ENCODE data around the gene PFN3. TPM values are rescaled to one million over a fixed set of nuclear protein-coding genes. Genes with fewer than 3 reads are reported as not detected.
"Not testable (repeated sequence)": the region's sequence is repeated elsewhere in the genome, so short reads cannot be mapped to it uniquely, and the experiment has no call there.

Gene PFN3
- total RNA-seq, 1 experiment from 2014 or later: not detected

DNA sequence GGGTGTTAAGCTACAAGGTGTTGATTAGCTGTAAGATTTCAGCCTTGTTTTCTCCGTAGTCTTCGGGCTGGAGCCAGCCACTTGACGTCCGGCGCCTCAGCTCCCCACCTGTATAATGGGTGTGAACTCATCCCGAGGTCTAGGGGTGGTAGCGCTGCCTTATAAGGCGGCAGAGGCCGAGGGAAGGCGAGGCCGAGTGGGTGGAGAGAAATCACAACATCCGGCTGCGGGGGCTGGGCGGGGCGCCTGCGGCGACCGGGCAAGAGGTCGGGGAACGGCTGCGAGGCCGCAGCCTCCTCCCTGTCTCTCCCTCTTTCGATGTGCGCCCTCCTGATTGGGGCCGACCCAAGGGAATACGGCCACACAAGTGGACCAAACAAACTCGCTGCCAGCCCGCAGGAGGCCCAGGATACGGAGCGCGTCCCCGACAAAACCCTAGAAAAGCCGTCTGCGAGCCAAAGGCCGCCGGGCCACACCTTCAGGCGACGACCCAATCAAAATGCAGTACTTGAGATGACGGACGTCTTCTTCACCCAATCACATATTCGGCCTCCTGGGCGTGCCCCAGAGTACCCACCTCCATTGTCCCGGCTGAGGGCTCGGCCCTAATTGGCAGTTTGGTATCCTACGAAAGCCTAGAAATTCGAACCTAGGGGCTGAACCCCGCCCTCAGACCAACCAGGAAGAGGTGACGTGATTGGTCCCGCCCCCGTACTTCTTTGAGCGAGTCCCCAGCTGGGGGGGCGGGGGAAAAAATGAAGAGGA, 25.5 kb upstream of the PFN3 start:
- DNase-seq (ENCODE audit: low spot score): peak; percentile 100

DNA sequence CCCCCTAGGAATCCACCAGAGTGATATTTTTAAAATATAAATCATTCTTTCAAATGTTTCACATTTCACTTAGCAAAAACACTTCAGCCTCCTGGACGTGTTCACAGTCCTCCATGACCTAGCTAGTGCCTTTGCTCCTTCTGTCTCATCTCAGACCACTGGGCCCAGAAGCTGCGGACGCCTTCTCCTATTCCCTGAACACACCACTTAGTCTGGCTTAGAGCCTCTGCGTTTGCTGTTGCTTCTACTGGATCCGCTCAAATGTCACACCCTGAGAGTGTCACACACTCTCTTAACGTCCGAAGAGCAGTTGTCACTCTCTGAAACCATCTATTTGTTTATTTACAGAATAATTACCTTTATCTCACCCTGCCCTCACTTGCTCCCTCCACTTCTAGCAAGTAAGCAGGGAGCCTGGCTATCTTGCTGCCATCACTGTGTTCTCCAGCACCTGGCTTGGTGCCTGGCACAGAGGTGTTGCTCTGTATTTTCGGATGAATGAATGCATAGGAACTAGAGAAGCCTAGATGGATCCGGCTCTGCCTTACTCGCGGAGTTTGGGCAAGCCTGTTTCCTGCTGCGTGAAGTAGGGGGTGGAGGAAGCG, 24.8 kb upstream of the PFN3 start:
- DNase-seq (ENCODE audit: low spot score): no peak

DNA sequence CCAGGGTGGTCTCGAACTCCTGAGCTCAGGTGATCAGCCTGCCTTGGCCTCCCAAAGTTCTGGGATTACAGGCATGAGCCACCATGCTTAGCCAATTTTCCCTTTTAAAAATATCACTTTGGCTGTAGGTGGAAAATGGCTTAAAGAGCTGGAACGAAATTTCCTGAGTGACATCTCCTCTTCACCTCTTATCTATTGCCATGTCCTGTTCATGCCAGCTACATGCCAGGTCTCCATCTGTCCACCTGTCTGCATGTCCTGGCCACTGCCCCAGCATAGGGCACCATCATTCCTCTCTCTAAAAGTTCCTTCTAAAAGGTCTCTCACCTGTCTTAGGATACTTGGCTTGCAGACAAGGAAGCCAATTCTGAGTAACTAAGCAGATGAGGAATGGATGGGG, 23.2 kb upstream of the PFN3 start:
- no peak for DNase-seq (ENCODE audit: low spot score)

DNA sequence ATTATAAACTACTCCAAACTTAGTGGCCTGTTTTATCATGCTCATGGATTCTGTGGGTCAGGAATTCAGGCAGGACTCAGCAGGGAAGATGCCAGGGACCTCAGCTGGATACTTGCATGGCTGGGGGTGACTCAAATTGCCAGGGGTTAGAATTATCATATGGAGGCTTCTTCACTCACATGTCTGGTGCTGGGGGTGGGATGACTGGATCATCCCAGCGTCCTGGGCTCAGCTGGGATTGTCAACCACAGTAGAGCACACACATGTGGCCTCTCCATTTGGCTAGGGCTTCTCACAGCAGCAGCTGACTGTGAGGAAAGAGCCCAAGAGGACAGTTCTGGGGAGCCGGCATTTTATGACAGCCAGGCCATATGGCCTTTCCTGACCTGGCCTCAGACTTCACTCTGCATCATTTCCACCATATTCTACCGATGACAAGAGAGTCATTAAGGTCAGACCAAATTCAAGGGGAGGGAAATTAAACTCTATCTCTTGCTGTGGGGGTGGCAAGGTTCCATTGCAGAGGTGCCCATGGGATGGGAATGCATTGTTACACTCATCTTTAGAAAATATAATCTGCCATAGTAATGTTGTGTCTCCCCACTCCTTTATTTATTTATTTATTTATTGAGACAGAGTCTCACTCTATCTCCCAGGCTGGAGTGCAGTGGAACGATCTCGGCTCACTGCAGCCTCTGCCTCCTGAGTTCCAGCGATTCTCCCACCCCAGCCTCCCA, 20.8 kb upstream of the PFN3 start:
- DNase-seq (ENCODE audit: low spot score): no peak

DNA sequence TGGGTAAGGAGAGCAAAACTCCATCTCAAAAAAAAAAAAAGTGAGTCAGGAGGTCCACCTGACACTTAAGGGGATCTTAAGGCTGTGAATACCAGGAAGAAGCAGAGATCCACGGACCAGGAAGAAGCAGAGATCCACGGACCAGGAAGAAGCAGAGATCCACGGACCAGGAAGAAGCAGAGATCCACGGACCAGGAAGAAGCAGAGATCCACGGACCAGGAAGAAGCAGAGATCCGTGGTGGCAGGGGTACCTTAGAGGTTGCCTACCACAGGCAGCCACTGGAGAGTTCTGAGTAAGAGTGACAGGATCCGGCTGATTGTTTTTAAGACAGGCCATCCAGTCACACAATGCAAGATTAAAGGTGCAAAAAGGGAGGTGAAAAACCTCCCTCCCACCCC, 20.0 kb upstream of the PFN3 start:
- not testable (repeated sequence) for DNase-seq (ENCODE audit: low spot score)

DNA sequence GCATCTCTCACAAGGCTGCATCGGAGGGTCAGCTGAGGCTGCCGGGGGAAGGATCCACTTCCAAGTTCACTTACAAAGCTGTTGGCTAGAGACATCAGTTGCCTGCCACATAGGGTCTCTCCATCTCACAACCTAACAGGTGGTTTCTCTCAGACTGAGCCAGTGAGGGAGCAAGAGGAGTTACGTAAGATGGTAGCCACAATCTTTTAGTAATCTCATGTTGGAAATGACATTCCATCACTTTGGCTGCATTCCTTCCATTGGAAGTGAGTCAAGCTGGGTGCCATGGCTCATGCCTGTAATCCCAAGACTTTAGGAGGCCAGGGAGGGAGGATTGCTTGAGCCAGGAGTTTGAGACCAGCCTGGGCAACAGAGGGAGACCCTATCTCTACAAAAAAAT, 18.6 kb upstream of the PFN3 start:
- DNase-seq (ENCODE audit: low spot score): peak; percentile 42

DNA sequence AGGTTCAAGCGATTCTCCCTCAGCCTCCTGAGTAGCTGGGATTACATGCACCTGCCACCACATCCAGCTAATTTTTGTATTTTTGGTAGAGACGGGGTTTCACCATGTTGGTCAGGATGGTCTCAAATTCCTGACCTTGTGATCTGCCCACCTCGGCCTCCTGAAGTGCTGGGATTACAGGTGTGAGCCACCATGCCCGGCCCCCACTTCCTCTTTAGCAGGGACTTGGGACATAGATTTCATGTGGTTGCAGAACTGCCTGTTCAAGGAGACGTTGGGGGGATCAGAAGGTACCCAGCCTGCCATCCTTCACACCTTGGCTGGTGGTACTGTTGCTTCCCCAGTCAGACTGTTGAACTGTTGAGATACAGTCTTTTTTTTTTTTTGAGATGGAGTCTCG, 16.6 kb upstream of the PFN3 start:
- DNase-seq (ENCODE audit: low spot score): not testable (repeated sequence)

DNA sequence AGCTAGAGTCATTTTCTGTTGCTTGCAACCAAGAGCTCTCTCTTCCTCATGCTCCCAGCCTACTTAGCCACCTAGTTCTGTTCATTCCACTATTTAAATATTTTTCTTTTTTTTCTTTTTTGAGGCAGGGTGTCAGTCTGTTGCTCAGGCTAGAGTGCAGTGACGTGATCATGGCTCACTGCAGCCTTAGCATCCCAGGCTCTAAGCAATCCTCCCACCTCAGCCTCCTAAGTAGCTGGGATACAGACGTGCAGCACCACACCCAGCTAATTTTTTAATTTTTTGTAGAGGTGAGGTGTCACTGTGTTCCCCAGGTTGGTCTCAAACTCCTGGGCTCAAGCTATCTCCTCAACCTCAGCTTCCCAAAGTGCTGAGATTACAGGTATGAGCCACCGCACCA, 14.0 kb upstream of the PFN3 start:
- no peak for DNase-seq (ENCODE audit: low spot score)

DNA sequence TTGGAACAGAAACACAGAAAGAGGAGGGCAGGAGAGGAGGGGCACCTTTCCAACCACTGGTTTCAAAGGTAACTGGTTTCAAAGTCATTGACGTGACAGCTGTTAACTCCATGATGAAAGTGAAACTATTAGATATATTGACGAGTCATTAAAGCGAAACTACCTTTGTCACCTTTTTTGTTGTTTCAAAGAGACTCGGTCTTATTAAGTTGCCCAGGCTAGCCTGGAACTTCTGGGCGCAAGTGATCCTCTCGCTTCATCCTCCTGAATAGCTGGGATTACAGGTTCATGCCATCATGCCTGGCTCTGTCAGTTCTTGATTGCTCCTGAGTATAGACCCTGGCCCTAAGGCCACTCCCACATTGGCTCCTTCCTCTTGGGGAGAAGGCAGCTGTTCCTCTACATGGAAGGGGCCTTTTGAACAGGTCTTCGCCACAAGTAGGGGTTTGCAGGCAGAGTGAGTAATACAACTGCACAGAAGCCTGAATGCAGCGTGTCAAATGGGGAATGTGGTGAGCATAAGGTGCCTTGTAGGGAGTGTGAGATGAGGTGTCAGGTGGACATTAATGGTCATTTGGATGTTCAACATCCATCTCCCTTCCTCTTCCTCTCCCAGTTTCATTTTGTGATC, 12.3 kb upstream of the PFN3 start:
- DNase-seq (ENCODE audit: low spot score): no peak

DNA sequence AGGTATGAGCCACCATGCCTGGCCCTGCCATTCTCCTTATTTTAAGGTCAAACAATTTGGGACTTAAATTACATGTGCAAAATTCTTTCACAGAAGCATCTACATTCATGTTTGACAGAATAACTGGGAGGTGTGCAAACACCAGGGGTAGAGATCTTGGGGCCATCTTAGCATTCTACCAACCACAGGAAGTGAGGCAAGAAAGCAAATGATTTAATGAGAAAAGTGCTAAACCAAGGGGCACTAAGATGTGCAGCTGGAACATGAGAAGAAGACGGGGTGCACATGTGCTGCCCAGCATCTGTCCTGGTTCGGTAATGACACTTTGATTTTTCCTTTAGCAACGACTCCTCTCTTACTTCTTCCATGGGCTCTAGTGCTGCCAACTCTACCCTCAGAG, 10.1 kb upstream of the PFN3 start:
- no peak for DNase-seq (ENCODE audit: low spot score)

DNA sequence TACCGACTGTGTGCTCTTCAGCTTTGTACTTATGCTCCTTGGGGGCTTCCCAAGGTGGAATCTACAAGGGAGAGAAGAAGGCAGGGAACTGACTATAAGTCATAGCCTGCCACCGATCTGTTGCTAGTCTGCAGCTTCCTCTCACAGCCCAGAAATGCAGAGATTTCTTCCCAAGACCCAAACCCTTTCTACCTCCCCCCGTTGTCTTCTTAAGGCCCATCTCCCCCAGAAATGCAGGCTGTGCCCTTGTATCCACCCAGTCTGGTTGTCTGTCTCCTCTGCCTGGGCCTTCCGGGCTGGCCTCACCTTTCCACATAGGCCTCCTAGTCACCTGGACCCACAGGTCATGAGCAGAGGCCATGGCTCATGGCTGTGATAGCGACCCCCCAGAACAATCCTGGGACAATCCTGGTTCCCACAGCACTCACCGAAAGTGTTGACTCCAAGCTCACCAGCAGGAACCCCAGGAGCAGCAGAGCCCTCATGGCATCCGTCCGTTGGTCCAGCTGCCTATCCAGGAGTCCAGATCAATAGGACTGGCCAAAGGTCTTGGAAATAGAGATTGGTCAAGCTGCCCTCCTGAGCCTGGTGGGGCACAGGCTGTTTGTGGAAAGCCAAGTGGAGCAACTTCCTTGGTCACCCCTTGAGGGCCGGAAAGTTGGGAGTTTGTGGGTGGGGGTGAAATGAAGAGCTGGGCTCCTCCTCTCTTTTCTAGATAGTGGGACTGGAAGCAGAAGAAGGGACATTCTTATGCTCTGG, 8.8 kb upstream of the PFN3 start, which contains the start of gene F12:
F12 (minus strand) TSS at position 522 of the 759 bp plus-strand sequence; CDS start at position 485, 37 bp downstream.
- no peak for DNase-seq (ENCODE audit: low spot score)

DNA sequence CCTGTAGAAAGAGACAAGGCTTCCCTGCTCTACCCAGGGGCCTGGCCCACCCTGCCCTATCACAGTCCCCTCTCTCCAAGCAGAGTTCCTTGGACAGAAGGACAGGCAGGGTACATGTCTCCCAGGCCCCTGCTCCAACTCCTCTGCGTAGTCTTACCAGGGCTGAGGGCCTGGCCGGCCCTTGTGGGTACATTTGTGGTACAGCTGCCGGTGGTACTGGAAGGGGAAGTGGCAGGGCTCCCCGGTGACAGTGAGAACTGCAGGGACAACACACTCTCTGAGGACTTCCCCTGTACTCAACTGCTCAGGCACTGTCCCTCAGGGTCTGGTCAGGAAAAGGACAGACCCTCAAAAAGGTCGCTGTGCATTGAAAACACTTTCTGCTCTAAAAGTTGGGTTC, 5.3 kb upstream of the PFN3 start:
- no peak for DNase-seq (ENCODE audit: low spot score)

DNA sequence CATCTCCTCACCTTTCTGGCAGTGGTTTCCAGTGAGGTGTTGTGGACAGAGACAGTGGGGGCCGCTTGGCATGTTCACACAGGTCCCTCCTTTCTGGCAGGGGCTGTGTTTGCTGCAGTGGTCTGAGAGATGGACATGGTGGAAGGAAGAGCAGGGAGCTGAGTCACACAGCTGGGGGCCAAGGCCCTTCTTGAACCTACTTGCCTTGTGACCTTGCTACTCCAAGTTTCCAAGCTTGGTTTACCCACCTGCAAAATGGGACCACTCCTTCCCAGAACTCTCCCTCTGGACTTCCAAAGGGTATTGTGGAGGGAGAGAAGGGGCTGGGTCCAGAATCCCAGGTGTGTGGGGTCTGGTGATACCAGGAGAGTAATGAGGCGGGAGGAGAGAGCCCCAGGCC, 4.9 kb upstream of the PFN3 start:
- no peak for DNase-seq (ENCODE audit: low spot score)

DNA sequence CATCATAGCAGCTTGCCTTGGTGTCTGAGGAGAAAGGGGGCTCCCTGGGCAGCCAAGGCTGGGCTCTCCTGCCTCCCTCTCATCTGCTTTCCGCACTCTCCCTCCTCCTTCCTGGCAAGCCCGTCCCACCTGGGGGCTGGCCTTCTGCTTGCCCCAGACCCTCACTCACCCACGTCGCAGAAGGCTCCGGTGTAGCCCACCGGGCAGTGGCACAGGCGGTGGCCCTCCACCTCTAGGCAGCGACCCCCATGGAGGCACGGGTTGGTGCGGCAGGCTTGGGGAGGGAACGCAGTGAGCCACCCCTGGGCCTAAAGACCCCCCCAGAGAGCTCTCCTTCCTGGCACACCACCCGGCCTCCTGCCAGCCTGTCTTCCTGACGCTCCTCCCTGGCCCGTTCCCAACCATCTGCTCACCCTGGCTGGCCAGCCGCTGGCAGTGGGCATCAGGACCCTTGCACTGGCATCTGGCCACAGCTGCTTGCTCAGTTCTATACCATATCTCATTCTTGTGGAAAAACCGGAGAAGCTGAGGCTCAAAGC, 4.2 kb upstream of the PFN3 start:
- no peak for DNase-seq (ENCODE audit: low spot score)

DNA sequence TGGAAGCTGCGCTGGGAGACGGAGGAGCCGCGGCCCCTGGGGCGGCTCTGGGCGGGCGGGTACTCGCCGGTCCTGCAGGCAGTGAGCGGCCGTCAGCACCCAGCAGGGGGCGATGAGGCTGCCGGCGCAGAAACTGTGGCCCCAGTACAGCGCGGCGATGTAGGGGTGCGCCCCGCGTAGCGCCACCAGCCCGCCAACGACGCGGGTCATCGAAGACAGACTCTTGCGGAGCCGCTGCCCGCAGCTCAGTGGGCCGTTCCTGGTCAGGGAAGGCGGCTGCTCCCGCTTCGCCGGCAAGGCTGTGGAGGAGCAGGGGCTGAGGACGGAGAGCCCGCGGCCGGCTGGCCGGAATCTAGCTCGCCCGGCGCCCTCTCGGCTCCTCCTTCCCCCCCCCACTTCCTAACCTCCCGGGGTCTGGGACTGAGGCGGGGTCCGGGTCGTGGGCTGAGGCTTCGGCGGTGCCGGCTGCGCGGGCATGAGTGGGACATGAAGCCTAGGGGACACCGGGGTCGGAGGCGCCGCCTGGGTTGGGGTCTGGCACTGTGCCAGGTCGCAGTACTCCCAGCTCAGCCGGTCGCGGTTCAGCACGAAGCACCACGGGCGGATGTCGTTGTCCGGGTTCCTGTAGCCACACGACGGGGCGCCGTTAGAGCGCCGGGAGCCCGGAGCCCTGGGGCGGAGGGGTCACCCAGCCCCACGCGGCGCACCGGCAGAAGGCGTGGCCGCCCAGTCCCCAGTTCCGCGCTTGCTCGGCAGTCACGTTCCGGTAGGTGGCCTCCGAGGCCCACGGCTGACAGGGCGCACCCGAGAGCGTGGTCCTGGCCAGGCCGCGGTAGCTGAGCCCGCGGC, 3.6 kb upstream of the PFN3 start:
- peak; percentile 75 for DNase-seq (ENCODE audit: low spot score)

DNA sequence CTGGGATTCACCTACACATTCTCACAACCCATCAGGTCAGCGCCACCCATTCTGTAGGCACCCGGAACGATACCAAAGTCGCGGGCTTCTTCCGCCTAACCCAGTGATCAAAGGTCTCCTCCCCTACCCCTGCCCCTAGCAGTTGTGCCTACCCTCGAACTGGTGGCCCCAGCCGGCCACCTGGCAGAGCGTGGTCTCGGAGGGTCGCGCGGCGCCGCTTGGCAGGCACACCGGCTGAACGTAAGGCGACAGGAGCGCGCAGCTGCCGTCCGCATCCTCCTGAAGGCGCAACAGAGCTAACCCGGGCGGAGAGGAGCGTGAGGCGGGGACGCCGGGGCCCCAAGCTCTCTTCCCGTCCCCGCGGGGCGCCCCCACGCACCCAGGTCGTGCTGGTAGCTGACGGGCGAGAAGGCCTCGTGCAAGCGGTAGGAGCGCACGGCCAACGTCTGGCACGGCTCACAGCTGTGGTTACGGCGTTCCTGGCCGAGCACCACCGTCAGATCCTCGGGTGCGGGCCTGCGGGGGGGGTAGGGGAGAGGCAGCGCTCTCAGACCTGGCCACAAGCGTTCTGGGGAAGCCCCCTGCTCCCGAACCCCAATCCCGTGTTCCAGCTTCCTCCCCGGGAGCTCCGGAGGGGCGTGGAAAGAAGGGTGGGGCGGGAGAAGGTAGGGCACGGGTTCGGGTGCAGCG, 2.8 kb upstream of the PFN3 start:
- no peak for DNase-seq (ENCODE audit: low spot score)

DNA sequence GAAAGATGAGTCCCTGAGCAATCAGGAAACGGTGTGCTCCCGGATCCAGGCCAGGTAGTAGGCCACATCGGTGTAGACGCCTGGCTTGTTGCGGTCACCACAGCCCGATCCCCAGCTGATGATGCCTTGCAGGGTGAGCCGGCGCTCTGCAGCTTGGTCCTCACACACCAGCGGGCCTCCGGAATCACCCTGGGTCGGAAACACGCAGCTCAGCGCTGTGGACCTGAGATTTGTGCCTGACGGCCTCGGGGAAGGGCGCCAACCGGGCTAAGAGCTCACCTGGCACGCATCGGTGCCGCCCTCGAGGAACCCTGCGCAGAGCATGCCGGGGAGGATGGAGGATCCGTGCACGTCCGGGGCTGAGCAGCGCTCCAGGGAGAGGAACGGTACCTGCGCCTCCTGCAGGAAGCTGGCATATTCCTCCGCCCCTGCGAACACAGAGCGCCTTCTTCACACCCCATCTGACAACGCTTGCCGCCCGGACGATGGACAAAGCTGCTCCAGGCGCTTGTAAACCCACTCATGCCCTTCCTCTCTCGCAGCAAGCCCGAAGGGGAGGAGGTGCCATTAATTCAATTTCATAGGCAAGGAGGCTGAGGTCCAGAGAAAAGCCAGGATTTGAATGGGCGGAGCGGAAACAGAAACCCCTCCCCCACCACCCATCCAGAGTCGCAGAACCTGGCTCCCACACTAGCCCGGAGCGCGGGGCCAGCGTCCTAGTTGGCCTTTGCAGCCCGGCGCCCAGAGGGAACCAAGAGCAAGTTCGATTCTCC, 2.0 kb upstream of the PFN3 start:
- DNase-seq (ENCODE audit: low spot score): no peak

DNA sequence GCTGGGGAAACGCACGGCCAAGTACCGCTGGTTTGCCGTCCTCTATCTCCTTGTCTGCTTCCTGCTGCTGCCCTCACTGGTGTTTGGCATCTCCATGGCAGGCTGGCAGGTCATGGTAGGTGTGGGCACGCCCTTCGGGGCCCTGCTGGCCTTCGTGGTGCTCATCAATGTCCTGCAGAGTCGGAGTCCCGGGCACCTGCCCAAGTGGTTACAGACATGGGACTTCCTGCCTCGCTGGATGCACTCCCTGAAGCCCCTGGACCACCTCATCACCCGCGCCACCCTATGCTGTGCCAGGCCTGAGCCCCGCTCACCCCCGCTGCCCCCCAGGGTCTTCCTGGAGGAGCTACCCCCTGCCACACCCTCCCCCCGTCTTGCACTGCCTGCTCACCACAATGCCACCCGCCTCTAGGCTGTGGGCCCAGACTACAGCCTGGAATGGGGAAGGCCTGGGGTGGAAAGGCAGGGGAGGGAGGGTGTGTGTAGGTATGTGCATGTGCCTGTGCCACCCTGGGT, 2.5 kb downstream of the PFN3 start:
- no peak for DNase-seq (ENCODE audit: low spot score)

DNA sequence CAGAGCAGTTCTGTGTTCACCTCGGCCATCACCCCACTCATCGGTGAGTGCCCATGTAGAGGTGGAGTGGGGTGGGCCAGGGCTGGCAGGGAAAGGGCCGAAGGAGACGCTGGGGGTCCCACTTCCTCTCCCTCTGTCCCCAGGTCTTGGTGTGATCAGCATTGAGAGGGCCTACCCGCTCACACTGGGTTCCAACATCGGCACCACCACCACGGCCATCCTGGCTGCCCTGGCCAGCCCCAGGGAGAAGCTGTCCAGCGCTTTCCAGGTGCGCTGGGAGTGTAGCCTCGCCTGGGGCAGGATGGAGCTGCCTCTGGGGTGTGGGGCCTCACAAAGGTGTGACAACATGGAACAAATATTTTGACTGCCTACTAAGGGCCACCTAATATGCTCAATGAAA, 3.7 kb downstream of the PFN3 start:
- no peak for DNase-seq (ENCODE audit: low spot score)
